Measurements from ENCODE around the gene SFT2D3. TPM values are rescaled to one million over a fixed set of nuclear protein-coding genes. Genes with fewer than 3 reads are reported as not detected.

SFT2D3 gene
- polyA plus RNA-seq, 2 of the 4 experiments (the other 2 are of a cell fraction), result 4.5 to 10.4 TPM

- CTCF ChIA-PET, result interaction anchor here (1.0 kb wide), 1 partner anchor 65 kb away, joined by 3 read pairs; no protein-coding TSS in a partner anchor
- ATAC-seq (no peak), DNase-seq (ENCODE audit: low read depth in 1 of 2, low spot score in 1 of 2) (no peak), FAIRE-seq (no peak)
- H3K4me3 ChIP-seq, result no peak overlapping the region
- no peaks in the 10 kb centered on the region for H3K4me1 ChIP-seq
- WGBS (ENCODE audit: missing lambda C conversion rate), result 86% methylated on average over 9 of the region's 17 CpGs
- H3K27ac ChIP-seq, result no peak overlapping the region
- POLR2A ChIA-PET, result no interaction called here
- H3K9me3 ChIP-seq, result no peaks in the 10 kb centered on the region
- no peak overlapping the region for H3K4me2 ChIP-seq
- TF ChIP-seq CBX8 (IDR thresholded peaks at IDR 0.05) (no peak), HOXA7 (CRISPR knock-in tag; IDR thresholded peaks at IDR 0.05) (no peak), PBX3 (IDR thresholded peaks at IDR 0.05) (no peak)
Observed at GRCh38 chr2:127657232-127657595, 44.1 kb upstream of the SFT2D3 start.

DNA sequence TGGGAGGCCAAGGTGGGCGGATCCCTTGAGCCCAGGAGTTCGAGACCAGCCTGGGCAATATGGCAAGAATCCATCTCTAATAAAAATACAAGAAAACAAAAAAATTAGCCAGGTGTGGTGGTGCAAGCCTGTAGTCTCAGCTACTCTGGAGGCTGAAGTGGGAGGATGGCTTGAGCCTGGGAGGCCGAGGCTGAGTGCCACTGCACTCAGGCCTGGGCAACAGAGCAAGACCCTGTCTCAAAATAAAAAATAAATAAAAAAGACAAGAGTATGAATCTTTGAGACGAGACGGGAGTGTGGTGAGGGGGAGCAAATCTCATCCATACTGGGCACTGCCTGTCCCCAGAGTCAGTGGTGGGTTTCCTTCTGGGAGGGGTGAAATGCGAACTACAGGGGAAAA is 43.2 kb upstream of the SFT2D3 start:
- ChIA-PET POLR2A (no interaction called here), CTCF (interaction anchor here (1.0 kb wide), 1 partner anchor 66 kb away, joined by 3 read pairs; no protein-coding TSS in a partner anchor)
- Histone ChIP-seq H3K9me3 (no peaks in the 10 kb centered on the region), H3K27ac (no peak overlapping the region), H3K4me2 (no peak overlapping the region), H3K4me3 (no peak overlapping the region), H3K4me1 (no peaks in the 10 kb centered on the region)
- no peak for DNase-seq (ENCODE audit: low read depth in 1 of 2, low spot score in 1 of 2)
- 74% methylated on average over 6 of the region's 6 CpGs for WGBS (ENCODE audit: missing lambda C conversion rate)
- FAIRE-seq, result no peak
- no peak for ATAC-seq
- no peak for TF ChIP-seq RCOR1 (IDR thresholded peaks at IDR 0.05; ENCODE audit: low read depth, low read length)
- no peak for TF ChIP-seq HOXB13 (CRISPR knock-in tag; IDR thresholded peaks at IDR 0.05; ENCODE audit: low read depth)
- TF ChIP-seq TFCP2L1 (CRISPR knock-in tag; IDR thresholded peaks at IDR 0.05), result no peak
- TF ChIP-seq HOXB5 (CRISPR knock-in tag; IDR thresholded peaks at IDR 0.05), result no peak
- TF ChIP-seq FOSL2 (IDR thresholded peaks at IDR 0.05), result no peak
- TF ChIP-seq FOSL2 (CRISPR knock-in tag; IDR thresholded peaks at IDR 0.05), result no peak
- no peak for TF ChIP-seq ZSCAN20 (CRISPR knock-in tag; IDR thresholded peaks at IDR 0.05)
- no peak for TF ChIP-seq MYC (IDR thresholded peaks at IDR 0.05; ENCODE audit: borderline replicate concordance, low read length)
- no peak for TF ChIP-seq ZNF302 (CRISPR knock-in tag; IDR thresholded peaks at IDR 0.05)
- no peak for TF ChIP-seq CHD4 (IDR thresholded peaks at IDR 0.05; ENCODE audit: borderline replicate concordance)
- no peak for TF ChIP-seq CBX2 (IDR thresholded peaks at IDR 0.05; ENCODE audit: borderline replicate concordance, low read depth)
- TF ChIP-seq NFE2L2 (conservative IDR thresholded peaks at IDR 0.05; ENCODE audit: low read length), result no peak
- no peak for TF ChIP-seq POLR2AphosphoS2 (conservative IDR thresholded peaks at IDR 0.05; ENCODE audit: low read length)
- no peak for TF ChIP-seq HOXA7 (CRISPR knock-in tag; IDR thresholded peaks at IDR 0.05)
- TF ChIP-seq ZFP36 (IDR thresholded peaks at IDR 0.05; ENCODE audit: borderline replicate concordance, partially characterized antibody), result no peak
- no peak for TF ChIP-seq GATA3 (IDR thresholded peaks at IDR 0.05; ENCODE audit: borderline replicate concordance)

DNA sequence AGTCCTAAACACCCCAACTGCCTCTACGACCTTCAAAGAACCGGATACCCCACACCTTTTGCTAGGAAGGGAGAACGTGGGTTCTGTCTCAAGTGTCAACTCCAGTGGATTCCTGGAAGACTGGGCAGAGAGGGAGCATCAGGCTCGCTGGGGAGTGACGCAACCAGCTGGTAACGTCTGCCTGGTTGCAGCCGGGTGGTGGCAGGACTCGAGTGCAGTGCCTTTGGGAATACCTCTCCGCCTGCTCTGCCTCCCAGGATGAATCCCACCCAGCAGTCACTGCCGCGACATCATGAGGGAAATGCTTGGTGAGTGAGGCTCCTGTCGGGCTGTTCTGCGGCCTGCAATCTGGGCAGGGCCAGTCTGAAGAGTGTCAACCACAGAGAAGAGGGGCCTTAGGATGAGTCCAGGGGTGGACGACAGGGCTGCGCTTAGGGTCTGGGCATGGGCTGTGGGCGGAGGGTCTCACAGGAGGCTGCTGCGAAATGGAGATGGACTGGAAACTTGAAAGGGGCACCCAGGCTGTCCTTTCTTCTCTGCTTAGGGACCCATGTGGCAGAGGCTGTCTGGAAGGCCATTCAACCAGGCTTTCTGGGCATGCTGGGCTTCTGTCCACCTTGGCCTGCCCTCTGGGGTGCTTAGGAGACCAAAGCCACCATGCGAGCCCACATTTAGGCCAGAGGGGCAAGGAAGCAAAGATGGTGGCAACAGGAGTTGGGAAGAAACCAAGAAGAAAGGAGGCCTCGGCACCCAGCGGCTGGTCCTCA is 42.5 kb upstream of the SFT2D3 start:
- CTCF ChIA-PET, result interaction anchor here (0.9 to 1.3 kb wide), 2 partner anchors 27 to 37 kb away, joined by 3 to 4 read pairs; no protein-coding TSS in a partner anchor
- H3K4me3 ChIP-seq, result no peak overlapping the region
- no peaks in the 10 kb centered on the region for H3K4me1 ChIP-seq
- H3K9me3 ChIP-seq, result no peaks in the 10 kb centered on the region
- no peak overlapping the region for H3K27ac ChIP-seq
- 85% methylated on average over 19 of the region's 20 CpGs for WGBS (ENCODE audit: missing lambda C conversion rate)
- no peak for DNase-seq (ENCODE audit: low read depth in 1 of 2, low spot score in 1 of 2)
- POLR2A ChIA-PET, result no interaction called here
- no peak for TF ChIP-seq RNF2 (IDR thresholded peaks at IDR 0.05; ENCODE audit: borderline replicate concordance, low read depth)
- no peak for TF ChIP-seq ESRRA (IDR thresholded peaks at IDR 0.05; ENCODE audit: borderline replicate concordance, low read length)
- TF ChIP-seq SMC3 (IDR thresholded peaks at IDR 0.05), result no peak
- TF ChIP-seq PBX3 (IDR thresholded peaks at IDR 0.05), result no peak
- TF ChIP-seq ZSCAN20 (CRISPR knock-in tag; IDR thresholded peaks at IDR 0.05), result no peak
- no peak for TF ChIP-seq HOXB5 (CRISPR knock-in tag; IDR thresholded peaks at IDR 0.05)
- TF ChIP-seq CBX8 (IDR thresholded peaks at IDR 0.05), result no peak
- no peak for TF ChIP-seq JUNB (IDR thresholded peaks at IDR 0.05)
- TF ChIP-seq CEBPB (IDR thresholded peaks at IDR 0.05), result no peak
- TF ChIP-seq RARB (CRISPR knock-in tag; IDR thresholded peaks at IDR 0.05), result no peak
- TF ChIP-seq NFE2L2 (conservative IDR thresholded peaks at IDR 0.05; ENCODE audit: low read length), result no peak
- TF ChIP-seq MYC (IDR thresholded peaks at IDR 0.05; ENCODE audit: borderline replicate concordance, low read length), result no peak
- TF ChIP-seq, protein P1, sequence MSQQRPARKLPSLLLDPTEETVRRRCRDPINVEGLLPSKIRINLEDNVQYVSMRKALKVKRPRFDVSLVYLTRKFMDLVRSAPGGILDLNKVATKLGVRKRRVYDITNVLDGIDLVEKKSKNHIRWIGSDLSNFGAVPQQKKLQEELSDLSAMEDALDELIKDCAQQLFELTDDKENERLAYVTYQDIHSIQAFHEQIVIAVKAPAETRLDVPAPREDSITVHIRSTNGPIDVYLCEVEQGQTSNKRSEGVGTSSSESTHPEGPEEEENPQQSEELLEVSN (IDR thresholded peaks at IDR 0.05; ENCODE audit: borderline replicate concordance, low read depth), result no peak
- TF ChIP-seq RCOR1 (IDR thresholded peaks at IDR 0.05; ENCODE audit: low read depth, low read length), result no peak
- no peak for TF ChIP-seq FOXS1 (CRISPR knock-in tag; IDR thresholded peaks at IDR 0.05)
- no peak for TF ChIP-seq USF2 (IDR thresholded peaks at IDR 0.05)
- no peak for TF ChIP-seq RFX5 (IDR thresholded peaks at IDR 0.05)
- TF ChIP-seq, protein P2, sequence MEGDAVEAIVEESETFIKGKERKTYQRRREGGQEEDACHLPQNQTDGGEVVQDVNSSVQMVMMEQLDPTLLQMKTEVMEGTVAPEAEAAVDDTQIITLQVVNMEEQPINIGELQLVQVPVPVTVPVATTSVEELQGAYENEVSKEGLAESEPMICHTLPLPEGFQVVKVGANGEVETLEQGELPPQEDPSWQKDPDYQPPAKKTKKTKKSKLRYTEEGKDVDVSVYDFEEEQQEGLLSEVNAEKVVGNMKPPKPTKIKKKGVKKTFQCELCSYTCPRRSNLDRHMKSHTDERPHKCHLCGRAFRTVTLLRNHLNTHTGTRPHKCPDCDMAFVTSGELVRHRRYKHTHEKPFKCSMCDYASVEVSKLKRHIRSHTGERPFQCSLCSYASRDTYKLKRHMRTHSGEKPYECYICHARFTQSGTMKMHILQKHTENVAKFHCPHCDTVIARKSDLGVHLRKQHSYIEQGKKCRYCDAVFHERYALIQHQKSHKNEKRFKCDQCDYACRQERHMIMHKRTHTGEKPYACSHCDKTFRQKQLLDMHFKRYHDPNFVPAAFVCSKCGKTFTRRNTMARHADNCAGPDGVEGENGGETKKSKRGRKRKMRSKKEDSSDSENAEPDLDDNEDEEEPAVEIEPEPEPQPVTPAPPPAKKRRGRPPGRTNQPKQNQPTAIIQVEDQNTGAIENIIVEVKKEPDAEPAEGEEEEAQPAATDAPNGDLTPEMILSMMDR (IDR thresholded peaks at IDR 0.05), result no peak
- no peak overlapping the region for H3K4me2 ChIP-seq
- no peak for FAIRE-seq
- ATAC-seq, result no peak
